C4-2B (cell line): Measurements from ENCODE around the gene TRPM7.

ENCODE experiments used
- CTCF ChIP-seq: fragments of 450-650 bp; conservative IDR thresholded peaks from 2 replicates; pipeline ENCODE4 v1.5.1; 2017; ENCODE audit warnings: mild to moderate bottlenecking
- ZFX ChIP-seq: fragments of 450-650 bp; IDR thresholded peaks from 2 replicates; pipeline ENCODE4 v1.6.1; 2017

- TF ChIP-seq CTCF (no peak), ZFX (no peak)
These were observed 173.6 kb downstream of the TRPM7 start for GRCh38 chr15:50513001-50513400.
